B cell (primary cell): ENCODE measurements around the gene TRPM2.
"Not testable (repeated sequence)": the region's sequence is repeated elsewhere in the genome, so short reads cannot be mapped to it uniquely, and the experiment has no call there.

Experiments
- EZH2 ChIP-seq: IDR thresholded peaks from 2 replicates; pipeline ENCODE4 v1.6.1; 2012; ENCODE audit warnings: borderline replicate concordance, low read depth, mild to moderate bottlenecking, moderate library complexity, low read length; ENCODE audit not compliant: insufficient read depth, poor library complexity, severe bottlenecking
- TF ChIP-seq, protein P1 (sequence below): fragments of 200-600 bp; IDR thresholded peaks from one replicate; pipeline ENCODE4 v1.8.0; 2022; ENCODE audit warnings: antibody characterized with exemption, mild to moderate bottlenecking

DNA sequence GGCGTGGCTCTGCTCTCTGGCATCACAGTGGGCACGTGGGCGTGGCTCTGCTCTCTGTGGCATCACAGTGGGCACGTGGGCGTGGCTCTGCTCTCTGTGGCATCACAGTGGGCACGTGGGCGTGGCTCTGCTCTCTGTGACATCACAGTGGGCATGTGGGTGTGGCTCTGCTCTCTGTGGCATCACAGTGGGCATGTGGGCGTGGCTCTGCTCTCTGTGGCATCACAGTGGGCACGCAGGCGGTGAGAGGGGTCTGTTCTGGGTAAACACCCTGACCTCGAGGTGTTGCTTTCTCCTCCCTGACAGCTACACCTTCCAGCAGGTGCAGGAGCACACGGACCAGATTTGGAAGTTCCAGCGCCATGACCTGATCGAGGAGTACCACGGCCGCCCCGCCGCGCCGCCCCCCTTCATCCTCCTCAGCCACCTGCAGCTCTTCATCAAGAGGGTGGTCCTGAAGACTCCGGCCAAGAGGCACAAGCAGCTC lies 64.2 kb downstream of the TRPM2 start:
- TF ChIP-seq, protein P1, sequence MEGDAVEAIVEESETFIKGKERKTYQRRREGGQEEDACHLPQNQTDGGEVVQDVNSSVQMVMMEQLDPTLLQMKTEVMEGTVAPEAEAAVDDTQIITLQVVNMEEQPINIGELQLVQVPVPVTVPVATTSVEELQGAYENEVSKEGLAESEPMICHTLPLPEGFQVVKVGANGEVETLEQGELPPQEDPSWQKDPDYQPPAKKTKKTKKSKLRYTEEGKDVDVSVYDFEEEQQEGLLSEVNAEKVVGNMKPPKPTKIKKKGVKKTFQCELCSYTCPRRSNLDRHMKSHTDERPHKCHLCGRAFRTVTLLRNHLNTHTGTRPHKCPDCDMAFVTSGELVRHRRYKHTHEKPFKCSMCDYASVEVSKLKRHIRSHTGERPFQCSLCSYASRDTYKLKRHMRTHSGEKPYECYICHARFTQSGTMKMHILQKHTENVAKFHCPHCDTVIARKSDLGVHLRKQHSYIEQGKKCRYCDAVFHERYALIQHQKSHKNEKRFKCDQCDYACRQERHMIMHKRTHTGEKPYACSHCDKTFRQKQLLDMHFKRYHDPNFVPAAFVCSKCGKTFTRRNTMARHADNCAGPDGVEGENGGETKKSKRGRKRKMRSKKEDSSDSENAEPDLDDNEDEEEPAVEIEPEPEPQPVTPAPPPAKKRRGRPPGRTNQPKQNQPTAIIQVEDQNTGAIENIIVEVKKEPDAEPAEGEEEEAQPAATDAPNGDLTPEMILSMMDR, result not testable (repeated sequence)
- TF ChIP-seq EZH2, result not testable (repeated sequence)
